ENCODE data around the gene UCKL1.

GRCh38 chr20:63897978-63898561 is 58.1 kb downstream of the UCKL1 start:
- TF ChIP-seq SUZ12 (IDR thresholded peaks at IDR 0.05) (no peak), SP1 (IDR thresholded peaks at IDR 0.05) (no peak), ELF4 (IDR thresholded peaks at IDR 0.05) (no peak), NFRKB (IDR thresholded peaks at IDR 0.05) (no peak), CTBP1 (IDR thresholded peaks at IDR 0.05; ENCODE audit: borderline replicate concordance) (no peak), FOXK2 (IDR thresholded peaks at IDR 0.05) (no peak), L3MBTL2 (conservative IDR thresholded peaks at IDR 0.05) (no peak), PKNOX1 (IDR thresholded peaks at IDR 0.05) (no peak), FOXM1 (IDR thresholded peaks at IDR 0.05; ENCODE audit: borderline replicate concordance) (no peak), TARDBP (IDR thresholded peaks at IDR 0.05) (no peak), ZNF384 (IDR thresholded peaks at IDR 0.05) (no peak), BHLHE40 (IDR thresholded peaks at IDR 0.05; ENCODE audit: borderline replicate concordance) (no peak)
